H1 (cell line): Measurements from ENCODE around the gene PRR22. TPM values are rescaled to one million over a fixed set of nuclear protein-coding genes. Genes with fewer than 3 reads are reported as not detected.

Experiments used
- CBX5 ChIP-seq: fragments of 300-800, 300-1000 bp; sonication (generic); IDR thresholded peaks from 2 replicates; pipeline ENCODE4 v1.7.1; 2016; ENCODE audit warnings: antibody characterized with exemption, low read length, low read depth
- CTBP2 ChIP-seq: IDR thresholded peaks from 2 replicates; pipeline ENCODE4 v1.7.0; 2011; ENCODE audit warnings: borderline replicate concordance, mild to moderate bottlenecking, moderate library complexity, mixed read lengths, low read length; ENCODE audit not compliant: insufficient read depth, insufficient read length
- GABPA ChIP-seq: IDR thresholded peaks from 2 replicates; pipeline ENCODE4 v1.6.1; 2011; ENCODE audit warnings: mild to moderate bottlenecking, low read length, moderate library complexity, borderline replicate concordance; ENCODE audit not compliant: insufficient read depth
- GTF2F1 ChIP-seq: IDR thresholded peaks from 2 replicates; pipeline ENCODE4 v1.6.1; 2012; ENCODE audit warnings: low read depth, low read length, improper control_type of control experiment, borderline replicate concordance
- KDM1A ChIP-seq: fragments of 200-600, 300-600 bp; sonication (generic); IDR thresholded peaks from 2 replicates; pipeline ENCODE4 v1.7.1; 2016; ENCODE audit warnings: mild to moderate bottlenecking, low read length, borderline replicate concordance
- YY1 ChIP-seq: IDR thresholded peaks from 2 replicates; pipeline ENCODE4 v1.6.1; 2011; ENCODE audit warnings: low read depth, mild to moderate bottlenecking, low read length
- polyA plus RNA-seq, 7 experiments: library from polyadenylated mRNA; depleted of rRNA in 3 of 7; stranded (reverse) in 5 of 7; unstranded in 2 of 7; fragments of >200 nt in 5 of 7; fragments of 200-250 nt in 2 of 7; gene quantifications; 1 replicate in 5 of 7; 2 replicates in 1 of 7; 4 replicates in 1 of 7; pipeline versions ENCODE4 v1.2.1 to v1.2.3, GENCODE V29; 2011 to 2013; ENCODE audit warnings: missing spikeins in 2 of 7, mixed read lengths in 2 of 7
- total RNA-seq: library from RNA; stranded (reverse); fragmentation: NEBNext Ultra II Directional; extraction: Animal tissue kit (Norgen Biotek cat#: 25700); gene quantifications from 2 replicates; pipeline ENCODE4 v1.2.1, GENCODE V29; 2021

The PRR22 gene
- total and polyA plus RNA-seq, 2 of the 8 experiments (the other 6 are each of a cell fraction or from before 2014, with no cell fraction given): 1.9 to 2.1 TPM

DNA sequence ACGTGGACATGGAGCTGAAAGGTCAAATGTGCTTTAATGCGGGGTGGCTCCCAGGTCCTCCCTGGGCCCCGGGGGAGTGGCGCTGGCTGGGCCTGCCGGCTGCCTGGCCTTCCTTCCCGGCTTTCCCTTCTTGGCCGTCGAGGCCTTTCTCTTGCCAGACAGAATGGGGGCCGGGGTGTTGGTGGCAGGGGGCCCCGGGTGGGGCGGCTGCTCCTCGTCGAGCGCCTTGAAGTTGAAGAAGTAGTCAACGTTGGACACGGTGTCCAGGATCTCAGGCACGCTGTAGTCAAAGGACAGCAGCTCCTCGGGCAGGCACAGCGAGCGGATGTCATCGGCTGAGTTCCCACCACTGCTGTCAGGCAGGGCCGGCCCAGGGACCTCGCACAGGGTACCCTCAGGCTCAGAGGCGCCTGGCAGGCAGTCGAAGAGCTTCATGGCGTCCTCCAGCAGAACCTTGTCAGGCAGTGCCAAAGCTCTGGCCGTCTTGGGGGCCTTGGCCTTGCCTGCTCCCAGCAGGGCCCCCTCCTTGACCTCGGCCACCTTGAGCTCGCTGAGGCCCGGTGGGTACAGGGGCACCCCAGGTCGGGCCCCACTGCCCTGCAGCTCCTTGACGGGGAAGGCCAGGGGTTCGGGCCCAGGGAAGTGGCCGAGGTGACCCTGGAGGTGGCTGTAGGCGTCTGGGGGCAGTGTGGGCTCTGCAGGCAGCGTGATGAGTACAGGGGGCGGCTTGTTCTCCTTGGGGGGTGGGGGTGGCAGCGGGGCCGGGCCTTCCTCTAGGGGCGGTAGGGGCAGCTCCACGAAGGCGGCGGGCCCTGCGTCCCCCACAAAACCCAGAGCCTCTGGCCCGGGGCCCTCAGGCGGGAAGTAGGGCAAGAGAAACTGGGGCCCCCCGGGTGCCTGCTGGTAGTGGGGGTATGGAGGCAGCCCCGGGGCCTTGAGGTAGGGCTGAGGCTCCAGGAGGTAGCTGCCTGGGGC is 1.3 kb downstream of the PRR22 start (continued):
- no peak for TF ChIP-seq KDM1A
- no peak for TF ChIP-seq CBX5
- no peak for TF ChIP-seq GTF2F1
- no peak for TF ChIP-seq CTBP2
- TF ChIP-seq YY1: no peak
- TF ChIP-seq GABPA: no peak
